GM23248 (cell line): ENCODE results near the gene TMEM44.

Experiments used
- EZH2 ChIP-seq: fragments of 200-600 bp; sonication (generic); IDR thresholded peaks from 2 replicates; pipeline ENCODE4 v1.6.1; 2018; ENCODE audit warnings: antibody characterized with exemption, mild to moderate bottlenecking; ENCODE audit not compliant: insufficient read depth, poor library complexity, severe bottlenecking
- EZH2phosphoT487 ChIP-seq: fragments of 200-600 bp; sonication (generic); IDR thresholded peaks from 2 replicates; pipeline ENCODE4 v1.6.1; 2018; ENCODE audit warnings: antibody characterized with exemption, moderate library complexity, mild to moderate bottlenecking, low read depth; ENCODE audit not compliant: insufficient read depth

GRCh38 chr3:194556086-194557056 lies 76.8 kb downstream of the TMEM44 start:
- no peak for TF ChIP-seq EZH2
- no peak for TF ChIP-seq EZH2phosphoT487
